GM13976 (cell line): ENCODE measurements around the gene ADIG.

ENCODE experiments used
- DNase-seq: peaks from one replicate; pipeline ENCODE4 v3.0.0; 2012; ENCODE audit warnings: low spot score
- CTCF ChIP-seq: IDR thresholded peaks from 2 replicates; pipeline ENCODE4 v1.5.1; 2012; ENCODE audit warnings: borderline replicate concordance, mild to moderate bottlenecking; ENCODE audit not compliant: insufficient read depth; ENCODE audit errors: extremely low read depth, missing control alignments, control extremely low read depth
- in situ Hi-C: fragments of 300-500 bp; cut with MboI; formaldehyde crosslinking; loops from one replicate; pipeline ENCODE4 v1.12.0; 2022; ENCODE audit warnings: low sequenced_read_pairs, mixed read lengths, inconsistent platforms; ENCODE audit not compliant: unreplicated experiment

ADIG gene

GRCh38 chr20:38581013-38581412 lies at the start of gene ADIG:
TSS of gene ADIG (plus strand) at chr20:38581197. CDS start at chr20:38581251, 54 bp downstream.
- in situ Hi-C loops, result no loop called here
- no peak for DNase-seq
- TF ChIP-seq CTCF, result no peak

GRCh38 chr20:38534756-38535155 lies 46.2 kb upstream of the ADIG start:
- in situ Hi-C loops, result no loop called here

GRCh38 chr20:38536310-38536709 lies 44.7 kb upstream of the ADIG start:
- no peak for DNase-seq
- in situ Hi-C loops, result no loop called here
- TF ChIP-seq CTCF, result no peak

More at GRCh38 chr20:38534756-38535155, 46.2 kb upstream of the ADIG start:
- TF ChIP-seq CTCF, result no peak
- DNase-seq, result no peak

- no peak for TF ChIP-seq CTCF
- in situ Hi-C loops, result no loop called here
- no peak for DNase-seq
Observed at GRCh38 chr20:38537176-38537575, 43.8 kb upstream of the ADIG start.

GRCh38 chr20:38538789-38539188 lies 42.2 kb upstream of the ADIG start:
- TF ChIP-seq CTCF, result no peak
- in situ Hi-C loops, result no loop called here
- DNase-seq, result no peak

GRCh38 chr20:38543014-38543906 lies 37.7 kb upstream of the ADIG start:
- in situ Hi-C loops, result no loop called here
- DNase-seq, result no peak
- no peak for TF ChIP-seq CTCF
